Neural progenitor cell (in vitro differentiated cells): ENCODE data around the gene SLC19A3. TPM values are rescaled to one million over a fixed set of nuclear protein-coding genes. Genes with fewer than 3 reads are reported as not detected.

ENCODE experiments used
- DNase-seq: peaks from one replicate; pipeline ENCODE4 v3.0.0-alpha.2; 2016; ENCODE audit warnings: low spot score
- H2AFZ ChIP-seq: fragments of 200-600 bp; sonication (generic); replicated peaks from 2 replicates; pipeline ENCODE4 v1.6.1; 2016; ENCODE audit warnings: antibody characterized with exemption
- H3F3A ChIP-seq: fragments of 200-600 bp; sonication (generic); 2 replicates; pipeline ENCODE4 v1.6.1; 2016; ENCODE audit warnings: antibody characterized with exemption, low read depth
- H3K27ac ChIP-seq: fragments of 200-600 bp; sonication (generic); 2 replicates; pipeline ENCODE4 v1.5.1; 2016; ENCODE audit warnings: mild to moderate bottlenecking
- H3K27me3 ChIP-seq: fragments of 200-600 bp; sonication (generic); 2 replicates; pipeline ENCODE4 v1.6.1; 2016; ENCODE audit warnings: mild to moderate bottlenecking, moderate library complexity
- H3K36me3 ChIP-seq: fragments of 200-600 bp; sonication (generic); 2 replicates; pipeline ENCODE4 v1.5.1; 2016
- H3K4me1 ChIP-seq: fragments of 200-600 bp; sonication (generic); 2 replicates; pipeline ENCODE4 v1.6.1; 2016; ENCODE audit warnings: mixed run types
- H3K4me2 ChIP-seq: fragments of 200-600 bp; sonication (generic); 2 replicates; pipeline ENCODE4 v1.6.1; 2016
- H3K4me3 ChIP-seq: fragments of 200-600 bp; sonication (generic); 2 replicates; pipeline ENCODE4 v1.5.1; 2016
- H3K79me2 ChIP-seq: fragments of 200-600 bp; sonication (generic); 2 replicates; pipeline ENCODE4 v1.6.1; 2016; ENCODE audit warnings: low read depth
- H3K9ac ChIP-seq: fragments of 200-600 bp; sonication (generic); 2 replicates; pipeline ENCODE4 v1.6.1; 2016
- H3K9me3 ChIP-seq: fragments of 200-600 bp; sonication (generic); 2 replicates; pipeline ENCODE4 v1.5.1; 2016; ENCODE audit warnings: low read depth
- H4K20me1 ChIP-seq: fragments of 200-600 bp; sonication (generic); 2 replicates; pipeline ENCODE4 v1.6.1; 2016; ENCODE audit warnings: low read depth
- H3K27ac Mint-ChIP-seq: 3 replicates; pipeline ENCODE4 v1.8.0; 2021; ENCODE audit warnings: mixed read lengths
- H3K27me3 Mint-ChIP-seq: 2 replicates; pipeline ENCODE4 v1.8.0; 2022; ENCODE audit warnings: low read depth, mild to moderate bottlenecking, inconsistent platforms, moderate library complexity, mixed read lengths; ENCODE audit not compliant: insufficient read depth
- H3K36me3 Mint-ChIP-seq: 3 replicates; pipeline ENCODE4 v1.8.0; 2021; ENCODE audit warnings: mixed read lengths
- H3K4me1 Mint-ChIP-seq: 3 replicates; pipeline ENCODE4 v1.8.0; 2021; ENCODE audit warnings: mixed read lengths
- H3K4me3 Mint-ChIP-seq: 3 replicates; pipeline ENCODE4 v1.8.0; 2021; ENCODE audit warnings: mild to moderate bottlenecking, moderate library complexity, mixed read lengths
- H3K9me3 Mint-ChIP-seq: 3 replicates; pipeline ENCODE4 v1.8.0; 2020; ENCODE audit warnings: mixed read lengths
- EZH2 ChIP-seq: fragments of 200-600 bp; sonication (generic); IDR thresholded peaks from 2 replicates; pipeline ENCODE4 v1.6.1; 2017; ENCODE audit warnings: antibody characterized with exemption, mild to moderate bottlenecking, moderate library complexity
- EZH2phosphoT487 ChIP-seq: fragments of 200-600 bp; sonication (generic); IDR thresholded peaks from 2 replicates; pipeline ENCODE4 v1.6.1; 2017; ENCODE audit warnings: antibody characterized with exemption
- total RNA-seq: library from RNA; depleted of rRNA; stranded (reverse); fragments of >200 nt; gene quantifications from 2 replicates; pipeline ENCODE4 v1.2.3, GENCODE V29; 2015; ENCODE audit warnings: low replicate concordance
- TF ChIP-seq, protein P1 (sequence below): fragments of 200-600 bp; sonication (generic); IDR thresholded peaks from 2 replicates; pipeline ENCODE4 v1.5.1; 2017; ENCODE audit warnings: antibody characterized with exemption, mild to moderate bottlenecking

Gene SLC19A3
- 0.96 and 1.6 TPM in 2 replicates for total RNA-seq

DNA sequence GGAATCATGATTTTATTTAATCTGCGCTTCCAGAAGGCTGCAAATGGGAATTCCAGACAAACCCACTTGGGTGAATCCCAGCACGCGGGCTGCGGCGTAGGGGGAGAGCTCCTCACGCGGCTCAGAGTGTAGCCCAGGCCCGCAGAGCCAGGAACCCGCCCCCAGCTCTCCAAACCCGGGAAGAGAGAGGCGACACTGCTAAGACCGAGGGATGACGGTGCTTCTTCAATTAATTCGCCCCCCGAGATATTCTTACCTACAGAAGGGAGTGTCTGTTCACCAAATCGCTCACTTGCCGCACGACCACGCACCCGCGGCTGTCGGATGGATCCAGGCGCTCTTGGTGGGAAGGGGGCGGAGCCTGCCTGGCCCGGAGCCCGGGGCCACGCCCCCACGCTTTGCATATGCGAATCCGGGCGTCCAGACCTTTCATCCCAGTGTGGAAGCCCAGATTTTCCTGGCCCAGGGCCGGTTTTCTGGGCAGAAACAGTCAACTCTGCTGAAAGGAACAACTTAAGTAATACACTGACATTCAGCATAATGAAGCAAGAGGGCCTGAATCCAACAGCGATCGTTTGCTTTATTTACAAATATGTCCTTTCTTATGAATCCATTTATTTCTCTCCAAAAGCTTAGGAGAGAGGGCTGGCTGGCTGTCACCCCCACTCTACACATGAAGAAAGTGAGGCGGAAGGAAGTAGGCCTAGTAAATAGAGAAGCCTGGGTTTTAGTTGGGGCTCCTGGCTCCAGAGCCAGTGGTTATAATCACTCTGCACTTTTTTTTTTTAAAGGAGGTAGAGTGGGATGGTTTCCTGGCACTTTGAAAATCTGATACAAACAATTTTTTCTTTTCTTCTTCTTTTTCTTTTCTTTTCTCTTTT lies at the start of gene SLC19A3:
SLC19A3 (minus strand) TSS at position 342 of the 881 bp plus-strand sequence. CDS start 15,710 bp downstream, outside the sequence.
- Histone ChIP-seq H3K36me3 (no peaks in the 10 kb centered on the region), H3F3A (peaks cover 10% of the 10 kb centered on the region), H4K20me1 (no peaks in the 10 kb centered on the region), H3K79me2 (no peaks in the 10 kb centered on the region), H3K9me3 (no peaks in the 10 kb centered on the region), H3K9ac (no peak within 1 kb of the TSS), H2AFZ (peak within 1 kb of the TSS; percentile 64), H3K27ac (no peak within 1 kb of the TSS), H3K4me2 (peak within 1 kb of the TSS; percentile 77), H3K4me1 (no peaks in the 10 kb centered on the region), H3K4me3 (peak within 1 kb of the TSS; percentile 50), H3K27me3 (peaks cover 19% of the 10 kb centered on the region)
- no peaks in the 10 kb centered on the region for H3K36me3 Mint-ChIP-seq
- peak; percentile 94 for DNase-seq
- TF ChIP-seq, protein P1, sequence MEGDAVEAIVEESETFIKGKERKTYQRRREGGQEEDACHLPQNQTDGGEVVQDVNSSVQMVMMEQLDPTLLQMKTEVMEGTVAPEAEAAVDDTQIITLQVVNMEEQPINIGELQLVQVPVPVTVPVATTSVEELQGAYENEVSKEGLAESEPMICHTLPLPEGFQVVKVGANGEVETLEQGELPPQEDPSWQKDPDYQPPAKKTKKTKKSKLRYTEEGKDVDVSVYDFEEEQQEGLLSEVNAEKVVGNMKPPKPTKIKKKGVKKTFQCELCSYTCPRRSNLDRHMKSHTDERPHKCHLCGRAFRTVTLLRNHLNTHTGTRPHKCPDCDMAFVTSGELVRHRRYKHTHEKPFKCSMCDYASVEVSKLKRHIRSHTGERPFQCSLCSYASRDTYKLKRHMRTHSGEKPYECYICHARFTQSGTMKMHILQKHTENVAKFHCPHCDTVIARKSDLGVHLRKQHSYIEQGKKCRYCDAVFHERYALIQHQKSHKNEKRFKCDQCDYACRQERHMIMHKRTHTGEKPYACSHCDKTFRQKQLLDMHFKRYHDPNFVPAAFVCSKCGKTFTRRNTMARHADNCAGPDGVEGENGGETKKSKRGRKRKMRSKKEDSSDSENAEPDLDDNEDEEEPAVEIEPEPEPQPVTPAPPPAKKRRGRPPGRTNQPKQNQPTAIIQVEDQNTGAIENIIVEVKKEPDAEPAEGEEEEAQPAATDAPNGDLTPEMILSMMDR: no peak
- peak; percentile 37 for TF ChIP-seq EZH2
- H3K9me3 Mint-ChIP-seq: no peaks in the 10 kb centered on the region
- peaks cover 16% of the 10 kb centered on the region for H3K27me3 Mint-ChIP-seq
- no peak within 1 kb of the TSS for H3K27ac Mint-ChIP-seq
- H3K4me3 Mint-ChIP-seq: peak within 1 kb of the TSS; percentile 80
- H3K4me1 Mint-ChIP-seq: peaks cover 3% of the 10 kb centered on the region

DNA sequence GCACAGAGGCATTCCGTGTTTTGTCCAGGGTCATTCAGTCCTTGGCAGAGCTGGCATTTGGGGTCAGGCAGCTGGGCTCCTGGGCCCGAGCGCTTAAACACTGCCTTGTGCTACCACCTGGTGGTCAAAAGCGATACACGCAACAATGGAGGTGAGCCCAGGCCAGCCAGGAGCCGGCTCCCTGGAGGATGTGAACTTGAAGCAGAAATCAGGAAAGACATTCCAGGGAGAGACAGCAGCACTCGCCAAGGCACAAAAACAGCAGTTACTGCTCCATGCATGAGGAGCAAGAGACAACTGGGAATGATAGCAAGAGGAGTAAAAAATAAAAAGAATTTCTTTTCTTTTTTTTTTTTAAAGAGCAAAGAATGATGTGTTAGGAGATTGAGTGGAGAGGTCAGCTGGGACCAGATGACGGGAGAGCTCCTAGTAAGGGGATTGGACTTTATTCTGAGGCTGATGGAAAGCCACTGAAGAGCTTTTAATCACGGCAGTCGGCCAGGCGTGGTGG lies 48.6 kb upstream of the SLC19A3 start:
- Mint-ChIP-seq H3K9me3 (no peaks in the 10 kb centered on the region), H3K4me1 (peaks cover 2% of the 10 kb centered on the region), H3K36me3 (no peaks in the 10 kb centered on the region), H3K27ac (no peak overlapping the region), H3K4me3 (no peak overlapping the region), H3K27me3 (peaks cover 2% of the 10 kb centered on the region)
- Histone ChIP-seq H3F3A (no peaks in the 10 kb centered on the region), H3K36me3 (no peaks in the 10 kb centered on the region), H3K9ac (no peak overlapping the region), H3K9me3 (no peaks in the 10 kb centered on the region), H3K4me2 (no peak overlapping the region), H3K4me3 (no peak overlapping the region), H4K20me1 (no peaks in the 10 kb centered on the region), H3K4me1 (no peaks in the 10 kb centered on the region), H3K79me2 (no peaks in the 10 kb centered on the region), H2AFZ (no peak overlapping the region), H3K27me3 (no peaks in the 10 kb centered on the region), H3K27ac (no peak overlapping the region)
- TF ChIP-seq, protein P1: peak; percentile 91
- no peak for TF ChIP-seq EZH2phosphoT487
- DNase-seq: peak; percentile 90

DNA sequence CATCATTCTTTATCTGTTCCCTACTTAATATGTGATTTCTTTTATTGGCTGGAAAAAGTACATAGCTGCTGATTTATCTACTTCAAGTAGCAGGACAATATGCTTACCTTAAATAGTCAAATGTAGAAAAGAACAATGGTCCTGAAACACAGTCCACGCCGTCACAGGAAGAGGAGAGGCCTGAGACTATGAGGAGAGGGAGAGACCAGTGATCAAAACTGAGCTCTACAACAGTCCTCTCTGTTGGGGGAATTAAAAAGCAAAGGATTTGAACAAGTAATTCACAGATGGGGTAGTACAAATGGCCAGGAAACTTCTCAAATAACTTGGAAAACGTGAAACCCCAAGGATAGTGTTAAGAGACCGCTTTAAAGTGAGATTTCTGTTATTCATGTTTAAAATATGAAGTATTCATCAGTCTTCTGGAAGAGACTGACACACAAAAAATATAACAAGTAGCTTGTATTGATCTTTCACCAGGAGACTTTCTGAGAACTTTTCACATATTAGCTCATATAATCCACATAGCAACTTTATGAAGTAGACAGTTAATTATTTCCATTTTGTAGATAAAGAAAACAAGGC lies 48.1 kb upstream of the SLC19A3 start:
- H3K4me2 ChIP-seq: no peak overlapping the region
- H3K27me3 ChIP-seq: no peaks in the 10 kb centered on the region
- no peak overlapping the region for H3K27ac ChIP-seq
- H3K4me3 Mint-ChIP-seq: no peak overlapping the region
- H3K9me3 ChIP-seq: no peaks in the 10 kb centered on the region
- H4K20me1 ChIP-seq: no peaks in the 10 kb centered on the region
- no peaks in the 10 kb centered on the region for H3K36me3 Mint-ChIP-seq
- H3K4me3 ChIP-seq: no peak overlapping the region
- H3K27me3 Mint-ChIP-seq: peaks cover 2% of the 10 kb centered on the region
- H3K9ac ChIP-seq: no peak overlapping the region
- no peaks in the 10 kb centered on the region for H3K9me3 Mint-ChIP-seq
- peaks cover 2% of the 10 kb centered on the region for H3K4me1 Mint-ChIP-seq
- H3K79me2 ChIP-seq: no peaks in the 10 kb centered on the region
- H3K27ac Mint-ChIP-seq: no peak overlapping the region
- TF ChIP-seq, protein P1: no peak
- TF ChIP-seq EZH2phosphoT487 (no peak), EZH2 (no peak)
- DNase-seq: no peak
- H3K4me1 ChIP-seq: no peaks in the 10 kb centered on the region
- H3K36me3 ChIP-seq: no peaks in the 10 kb centered on the region
- H2AFZ ChIP-seq: no peak overlapping the region
- H3F3A ChIP-seq: no peaks in the 10 kb centered on the region
